Heart right ventricle (tissue), 16 donors: Measurements from ENCODE around the gene GPR157. TPM values are rescaled to one million over a fixed set of nuclear protein-coding genes. Genes with fewer than 3 reads are reported as not detected.

Experiments used
- ATAC-seq, 8 donors: fragments of 200-7000 bp; cut with Tn5 transposase; one replicate each; pipeline ENCODE4 v1.9.1; 2020; ENCODE audit warnings: mild to moderate bottlenecking in 8 of 8, moderate library complexity in 8 of 8, moderate number of reproducible peaks in 1 of 8
- DNase-seq, 2 donors: peaks; one replicate each; pipeline ENCODE4 v3.0.0-alpha.2; 2020
- H3K27ac ChIP-seq, 10 donors: fragments of 200-600 bp; sonication (generic) in 2 of 10; one replicate each; pipeline versions ENCODE4 v1.5.0 to v1.8.0; 2020 to 2022; ENCODE audit warnings: mild to moderate bottlenecking in 3 of 10
- H3K27me3 ChIP-seq, 7 donors: fragments of 200-600 bp; one replicate each; pipeline ENCODE4 v1.8.0; 2021 to 2022; ENCODE audit warnings: mild to moderate bottlenecking in 2 of 7
- H3K36me3 ChIP-seq, 9 donors: fragments of 200-600 bp; sonication (generic) in 1 of 9; one replicate each; pipeline versions ENCODE4 v1.5.0 to v1.8.0; 2020 to 2022; ENCODE audit warnings: mild to moderate bottlenecking in 2 of 9
- H3K4me1 ChIP-seq, 9 donors: fragments of 200-600 bp; sonication (generic) in 1 of 9; one replicate each; pipeline versions ENCODE4 v1.5.0 to v1.8.0; 2020 to 2022; ENCODE audit warnings: mild to moderate bottlenecking in 4 of 9
- H3K4me3 ChIP-seq, 10 donors: fragments of 200-600 bp; sonication (generic) in 2 of 10; one replicate each; pipeline versions ENCODE4 v1.5.0 to v1.8.0; 2020 to 2022; ENCODE audit warnings: mild to moderate bottlenecking in 7 of 10, moderate library complexity in 2 of 10
- H3K9me3 ChIP-seq, 11 donors: fragments of 200-600 bp in 10 of 11; sonication (generic) in 2 of 11; one replicate each; pipeline versions ENCODE4 v1.5.0 to v1.8.0; 2013 to 2022; ENCODE audit warnings: mild to moderate bottlenecking in 2 of 11, control low read depth in 1 of 11, moderate library complexity in 1 of 11
- WGBS, 2 donors: extraction: QIAGEN DNeasy Blood & Tissue Kit; methylation state at CpG; one replicate each; pipeline ENCODE4 v1.1.7; 2013; ENCODE audit warnings: inconsistent platforms in 1 of 2; 5-methylcytosine and 5-hydroxymethylcytosine counted together
- intact Hi-C, 10 donors: fragments of 100-400 bp; cut with DNase I; formaldehyde crosslinking; loops; one replicate each; pipeline versions ENCODE4 v1.11.1 to v1.14.2; 2022
- polyA plus RNA-seq, 2 donors: library from polyadenylated mRNA; stranded (reverse); fragments of 200-250 nt; gene quantifications; one replicate each; pipeline ENCODE4 v1.2.3, GENCODE V29; 2013
- total RNA-seq, 10 donors: library from RNA; stranded (reverse); fragmentation: NEBNext Ultra II Directional in 3 of 10; extraction: Animal tissue kit (Norgen Biotek cat#: 25700) in 3 of 10; gene quantifications; one replicate each; pipeline versions ENCODE4 v1.2.1 to v1.2.4, GENCODE V29; 2021 to 2023
- TF ChIP-seq, protein P1 (sequence below), 9 donors: fragments of 200-600 bp; sonication (generic) in 2 of 9; IDR thresholded peaks; one replicate each; pipeline versions ENCODE4 v1.5.0 to v1.8.0; 2021 to 2022; ENCODE audit warnings: antibody characterized with exemption in 9 of 9, mild to moderate bottlenecking in 5 of 9, moderate library complexity in 1 of 9
- donor health status: Arrhythmogenic right ventricular cardiomyopathy.
- donor health status: ischemic (EF 13 %, LVEDD 7.1; RV severe dilation, severe dysfunction).
- donor health status: healthy with polysubstance abuse.
- donor health status: DM: no; HTN: yes; CAD: no.
- donor health status: DM: no; HTN: no; CAD: no.
- donor health status: ischemic (EF 25% LVEDD 6.9; RV normal size, moderate dysfunction).
- donor health status: ischemic (EF 25% LVEDD 5.7; RV mildly dilated, moderate dysfunction).
- donor health status: healthy.
- donor health status: DM: yes; HTN: yes; CAD: no.
- donor health status: Ischemic cardiomyopathy.
- donor health status: ischemic (EF 35%, LVEDD 5.7; RV mildly dilated, moderate dysfunction).
- donor health status: nonischemic (EF 11% LVEDD 7.7; RV severe dilation, severe dysfunction).
- donor health status: DM: yes; HTN: yes; CAD: no.
- donor health status: PGD.
- donor health status: ischemic (EF 29% LVEDD 5.4; RV normal size, mild dysfunction).
- donor health status: nonischemic (EF 23%, LVEDD 6.1; RV moderate dilation, normal function).

GPR157 gene
- total and polyA plus RNA-seq, 12 donors: 5.1 to 69.1 (median 36.2) TPM

DNA sequence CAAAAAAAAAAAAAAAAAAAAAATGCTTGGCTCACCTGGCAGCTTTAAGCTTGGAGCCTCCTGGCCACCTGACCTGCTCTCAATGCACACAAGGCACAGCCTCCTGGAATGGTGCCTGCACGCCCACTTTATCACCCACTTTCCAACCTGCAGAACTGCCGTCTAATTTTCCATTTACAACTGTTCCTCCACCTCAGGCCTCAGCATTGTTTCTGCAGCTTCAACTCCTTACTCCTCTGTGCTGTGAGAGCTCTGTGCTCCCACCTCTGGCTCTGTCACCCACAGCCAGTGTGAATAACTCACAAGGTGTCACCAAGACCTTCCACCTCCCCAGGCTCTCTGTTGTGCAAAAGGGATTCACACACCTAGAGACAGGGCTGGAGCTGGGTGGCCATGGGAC lies 38.7 kb upstream of the GPR157 start:
- H3K4me1 ChIP-seq: peaks cover 9 to 33% (median 17%) of the 10 kb centered on the region in 9 donors
- TF ChIP-seq, protein P1, sequence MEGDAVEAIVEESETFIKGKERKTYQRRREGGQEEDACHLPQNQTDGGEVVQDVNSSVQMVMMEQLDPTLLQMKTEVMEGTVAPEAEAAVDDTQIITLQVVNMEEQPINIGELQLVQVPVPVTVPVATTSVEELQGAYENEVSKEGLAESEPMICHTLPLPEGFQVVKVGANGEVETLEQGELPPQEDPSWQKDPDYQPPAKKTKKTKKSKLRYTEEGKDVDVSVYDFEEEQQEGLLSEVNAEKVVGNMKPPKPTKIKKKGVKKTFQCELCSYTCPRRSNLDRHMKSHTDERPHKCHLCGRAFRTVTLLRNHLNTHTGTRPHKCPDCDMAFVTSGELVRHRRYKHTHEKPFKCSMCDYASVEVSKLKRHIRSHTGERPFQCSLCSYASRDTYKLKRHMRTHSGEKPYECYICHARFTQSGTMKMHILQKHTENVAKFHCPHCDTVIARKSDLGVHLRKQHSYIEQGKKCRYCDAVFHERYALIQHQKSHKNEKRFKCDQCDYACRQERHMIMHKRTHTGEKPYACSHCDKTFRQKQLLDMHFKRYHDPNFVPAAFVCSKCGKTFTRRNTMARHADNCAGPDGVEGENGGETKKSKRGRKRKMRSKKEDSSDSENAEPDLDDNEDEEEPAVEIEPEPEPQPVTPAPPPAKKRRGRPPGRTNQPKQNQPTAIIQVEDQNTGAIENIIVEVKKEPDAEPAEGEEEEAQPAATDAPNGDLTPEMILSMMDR (IDR thresholded peaks at IDR 0.05): no peak
- WGBS, 2 donors: 93 to 96% methylated on average over 2 of the region's 2 CpGs
- H3K4me3 ChIP-seq: no peak overlapping the region
- DNase-seq: no peak
- no peaks in the 10 kb centered on the region for H3K9me3 ChIP-seq
- no peaks in the 10 kb centered on the region for H3K27me3 ChIP-seq
- intact Hi-C loops: no loop called here
- no peak overlapping the region for H3K27ac ChIP-seq
- ATAC-seq: no peak
- peaks cover 0 to 17% (median 0%) of the 10 kb centered on the region in 9 donors for H3K36me3 ChIP-seq

- no peak overlapping the region for H3K4me3 ChIP-seq
- WGBS, 2 donors: 80 to 81% methylated on average over 27 of the region's 27 CpGs
Measured at GRCh38 chr1:9166289-9167235, 37.7 kb upstream of the GPR157 start.

GRCh38 chr1:9165396-9165795 lies 36.5 kb upstream of the GPR157 start:
- H3K27ac ChIP-seq: peak overlapping the region in 6 of 10 donors; percentile 70 to 91 (median 82)
- DNase-seq: no peak
- intact Hi-C loops: no loop called here

More at GRCh38 chr1:9166289-9167235, 37.7 kb upstream of the GPR157 start:
- Histone ChIP-seq H3K4me1 (peaks cover 11 to 43% (median 26%) of the 10 kb centered on the region in 9 donors), H3K27me3 (no peaks in the 10 kb centered on the region), H3K9me3 (no peaks in the 10 kb centered on the region), H3K36me3 (peaks cover 0 to 13% (median 0%) of the 10 kb centered on the region in 9 donors), H3K27ac (peak overlapping the region in 2 of 10 donors; percentile 10 to 48)
- TF ChIP-seq, protein P1 (IDR thresholded peaks at IDR 0.05): no peak
- no peak for ATAC-seq
- intact Hi-C loops: no loop called here
- DNase-seq: no peak

DNA sequence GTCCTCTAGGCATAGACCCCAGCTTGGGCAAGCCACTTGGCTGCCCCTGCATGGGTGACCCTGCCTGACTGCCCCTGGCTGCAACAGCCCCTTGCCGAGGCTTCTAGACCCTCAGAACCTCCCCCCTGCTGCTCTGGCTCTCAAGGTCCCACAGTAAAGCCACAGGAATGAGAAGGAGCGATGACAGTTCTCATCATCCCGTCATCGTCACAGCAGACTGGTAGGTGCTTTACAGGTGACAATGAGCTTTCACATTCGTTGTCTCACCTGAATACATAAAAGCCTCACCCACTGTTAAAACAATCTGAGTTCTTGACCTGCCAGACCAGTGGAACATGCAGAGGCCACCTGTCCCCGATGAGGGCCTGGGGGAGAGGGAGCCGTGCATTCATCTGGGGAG lies 36.0 kb upstream of the GPR157 start:
- 76 to 77% methylated on average over 7 of the region's 7 CpGs for WGBS, 2 donors
- DNase-seq: no peak
- intact Hi-C loops: no loop called here

More at GRCh38 chr1:9165396-9165795, 36.5 kb upstream of the GPR157 start:
- Histone ChIP-seq H3K4me1 (peaks cover 11 to 48% (median 26%) of the 10 kb centered on the region in 9 donors), H3K36me3 (peaks cover 0 to 13% (median 0%) of the 10 kb centered on the region in 9 donors), H3K4me3 (no peak overlapping the region), H3K9me3 (no peaks in the 10 kb centered on the region), H3K27me3 (no peaks in the 10 kb centered on the region)
- TF ChIP-seq, protein P1 (IDR thresholded peaks at IDR 0.05): no peak
- ATAC-seq: peak in 1 of 8 donors; percentile 19
- 74 to 80% methylated on average over 7 of the region's 7 CpGs for WGBS, 2 donors

More for the DNA sequence above, 36.0 kb upstream of the GPR157 start:
- no peak for ATAC-seq
- peaks cover 11 to 48% (median 26%) of the 10 kb centered on the region in 9 donors for H3K4me1 ChIP-seq
- no peaks in the 10 kb centered on the region for H3K9me3 ChIP-seq
- no peaks in the 10 kb centered on the region for H3K27me3 ChIP-seq
- H3K4me3 ChIP-seq: no peak overlapping the region
- H3K27ac ChIP-seq: peak overlapping the region in 7 of 10 donors; percentile 70 to 91 (median 83)
- TF ChIP-seq, protein P1 (IDR thresholded peaks at IDR 0.05): no peak
- peaks cover 0 to 13% (median 0%) of the 10 kb centered on the region in 9 donors for H3K36me3 ChIP-seq
